ENCODE results near the gene RCSD1.

Gene RCSD1

DNA sequence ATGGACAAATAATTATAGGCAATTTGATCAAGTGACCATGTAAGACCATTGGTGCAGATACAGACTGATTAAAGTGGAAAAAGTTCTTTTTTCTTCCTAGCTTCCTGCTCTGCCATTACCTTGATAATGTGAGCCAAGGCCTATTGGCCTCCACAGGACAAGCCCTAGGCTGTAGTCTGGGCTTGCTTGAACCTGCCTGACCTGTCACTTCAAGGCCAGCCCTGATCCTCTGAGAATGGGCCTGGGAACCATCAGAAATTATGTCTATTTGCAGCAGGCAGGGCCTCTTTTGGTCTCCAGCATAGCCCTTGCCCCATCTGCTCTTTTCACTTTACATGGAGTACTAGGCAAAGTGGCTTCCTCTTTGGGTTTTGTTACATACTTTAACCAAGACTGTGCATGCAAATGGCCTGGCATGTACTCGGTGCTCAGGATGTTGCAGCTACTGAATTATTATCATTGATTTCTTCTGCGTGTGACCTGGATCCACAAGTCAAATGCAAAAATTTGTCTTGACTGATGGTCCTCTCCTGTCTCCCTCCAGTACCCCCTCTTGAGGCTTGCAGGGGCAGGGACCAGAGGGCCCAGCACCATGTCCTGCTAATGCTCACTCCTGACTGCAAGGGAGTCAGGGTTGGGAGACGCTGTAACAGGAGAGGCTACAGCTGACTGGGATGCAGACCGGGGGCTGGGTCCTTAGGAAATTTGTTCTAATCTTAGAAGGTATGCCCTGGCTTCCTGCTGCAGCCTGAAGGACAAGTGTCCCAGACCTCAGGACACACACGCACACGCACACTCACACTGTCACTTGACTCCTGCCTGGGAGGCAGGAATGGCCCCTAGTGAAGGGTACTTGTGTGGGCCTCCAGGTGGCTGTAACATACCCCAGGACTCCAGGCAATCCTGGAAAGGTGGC, 39.4 kb downstream of the RCSD1 start:
- DNase-seq (ENCODE audit: low spot score): no peak

DNA sequence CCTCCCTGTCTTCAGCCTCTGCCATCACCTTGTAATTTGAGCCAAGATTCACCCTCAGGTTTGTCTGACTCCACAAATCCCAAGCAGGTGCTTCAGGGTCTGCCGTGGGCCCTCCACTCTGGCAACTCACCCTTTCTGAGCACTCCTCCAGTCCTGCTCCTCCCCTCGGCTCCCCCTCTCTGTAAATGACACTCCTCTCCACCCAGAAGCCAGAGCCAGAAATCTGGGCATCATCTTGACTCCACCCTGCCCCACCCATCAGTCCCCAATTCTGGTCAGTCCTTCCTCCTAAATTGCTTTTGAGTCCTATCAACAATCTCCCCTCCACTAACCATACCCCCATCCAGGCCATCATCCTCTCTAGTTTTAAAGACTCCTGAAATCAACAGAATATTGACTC, 40.5 kb downstream of the RCSD1 start:
- no peak for DNase-seq (ENCODE audit: low spot score)

DNA sequence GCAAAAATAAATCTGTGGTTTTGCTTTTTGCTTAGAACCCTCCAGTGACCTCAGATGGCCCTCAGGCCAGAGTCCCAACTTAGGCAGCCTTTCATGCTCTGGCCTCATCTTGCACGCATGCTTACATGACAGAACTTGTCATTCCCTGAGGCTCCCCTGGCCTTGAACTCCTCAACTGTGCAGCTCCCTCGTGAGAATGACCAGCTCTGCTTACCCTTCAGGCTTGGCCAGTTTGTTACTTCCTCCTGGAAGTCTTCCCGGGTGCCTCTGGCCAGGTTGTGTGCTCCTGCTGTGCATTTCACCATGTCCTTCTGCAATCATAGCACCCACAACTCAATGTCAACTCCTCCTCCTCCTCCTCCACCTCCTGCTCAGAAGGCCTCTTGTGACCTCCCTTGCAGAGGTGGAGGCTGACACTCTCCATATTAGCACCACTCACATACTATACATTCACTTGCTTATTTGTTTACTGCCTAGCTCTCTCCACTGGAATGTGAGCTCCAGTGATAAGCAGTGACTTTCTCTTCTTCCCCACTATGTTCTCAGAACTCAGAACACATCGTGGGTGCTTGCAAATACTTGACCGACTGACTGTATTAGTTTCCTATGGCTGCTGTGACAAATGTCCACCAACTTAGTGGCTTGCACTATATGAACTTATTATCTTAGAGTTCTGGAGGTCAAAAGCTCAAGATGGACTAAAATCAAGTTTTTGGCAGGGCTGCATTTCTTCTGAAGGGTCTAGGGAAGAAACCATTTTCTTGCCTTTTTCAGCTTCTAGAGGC, 41.9 kb downstream of the RCSD1 start:
- no peak for DNase-seq (ENCODE audit: low spot score)

DNA sequence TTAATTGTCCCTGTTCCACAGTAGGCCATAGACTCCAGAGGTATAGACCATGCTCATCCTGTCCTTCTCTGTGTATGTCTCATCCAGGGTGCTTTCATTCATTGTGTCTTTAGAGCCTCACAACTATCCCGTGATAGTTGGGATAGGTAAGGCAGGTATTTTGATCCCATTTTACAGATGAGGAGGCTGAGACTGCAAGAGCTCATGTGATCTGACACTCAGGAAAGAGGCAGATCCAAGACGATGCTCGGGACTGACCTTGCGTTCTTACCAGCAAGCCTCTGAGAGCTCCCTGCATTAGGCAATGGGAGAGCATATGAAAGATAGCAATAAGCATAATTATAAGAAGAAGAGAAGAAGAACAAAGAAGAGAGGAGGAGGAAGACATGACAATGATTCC, 42.8 kb downstream of the RCSD1 start:
- no peak for DNase-seq (ENCODE audit: low spot score)

DNA sequence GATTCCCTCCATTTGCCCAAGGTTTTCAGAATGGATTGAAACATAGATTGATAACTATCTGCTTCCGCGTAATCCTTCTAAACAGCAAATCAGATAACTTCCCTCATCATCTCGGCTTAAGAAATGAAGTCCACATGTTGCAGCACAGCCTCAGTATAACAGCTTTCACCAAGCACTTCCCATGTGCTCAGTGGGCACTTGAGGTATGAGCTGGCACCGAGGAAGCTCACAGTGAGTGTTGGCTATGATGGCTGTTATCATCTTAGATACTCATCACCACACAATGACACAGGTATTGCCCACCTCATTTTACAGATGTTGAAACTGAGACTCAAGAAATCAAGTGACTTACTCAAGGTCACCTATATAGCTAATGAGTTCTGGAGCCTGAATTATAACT, 43.2 kb downstream of the RCSD1 start:
- no peak for DNase-seq (ENCODE audit: low spot score)

DNA sequence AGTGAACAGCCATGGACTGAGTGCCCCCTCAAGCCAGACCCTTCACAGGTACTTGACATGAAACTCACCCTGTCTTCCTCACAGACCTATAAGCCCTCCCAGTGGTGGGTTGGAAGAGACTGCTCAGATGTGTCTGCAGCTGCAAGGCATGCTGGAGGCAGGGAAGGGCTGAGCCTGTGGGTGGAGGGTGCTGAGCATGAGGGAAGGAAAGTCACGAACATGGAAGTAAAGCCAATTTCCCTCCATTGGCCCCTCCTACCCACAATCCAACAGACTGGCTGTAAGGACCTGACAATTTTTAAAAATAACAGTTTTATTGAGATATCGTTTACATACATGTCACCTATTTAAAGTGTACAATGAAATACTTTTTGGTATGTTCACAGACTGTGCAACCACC, 44.1 kb downstream of the RCSD1 start:
- no peak for DNase-seq (ENCODE audit: low spot score)

DNA sequence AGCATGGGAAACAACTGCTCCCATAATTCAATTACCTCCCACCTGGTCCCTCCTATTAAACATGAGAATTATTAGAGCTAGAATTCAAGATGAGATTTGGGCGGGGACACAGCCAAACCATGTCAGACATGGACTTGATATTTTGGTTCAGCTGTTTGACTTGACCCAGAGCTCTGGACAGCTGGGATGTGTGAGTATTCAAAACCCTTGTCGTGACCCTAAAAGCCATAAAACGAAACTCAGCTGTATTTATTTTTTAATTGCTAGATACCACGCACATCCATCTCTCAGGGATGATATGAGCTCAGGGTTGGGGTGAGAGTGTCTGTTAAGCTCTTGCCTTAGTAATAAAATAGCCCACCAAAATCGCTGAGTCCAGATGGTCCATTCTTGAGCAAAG, 45.4 kb downstream of the RCSD1 start:
- no peak for DNase-seq (ENCODE audit: low spot score)

DNA sequence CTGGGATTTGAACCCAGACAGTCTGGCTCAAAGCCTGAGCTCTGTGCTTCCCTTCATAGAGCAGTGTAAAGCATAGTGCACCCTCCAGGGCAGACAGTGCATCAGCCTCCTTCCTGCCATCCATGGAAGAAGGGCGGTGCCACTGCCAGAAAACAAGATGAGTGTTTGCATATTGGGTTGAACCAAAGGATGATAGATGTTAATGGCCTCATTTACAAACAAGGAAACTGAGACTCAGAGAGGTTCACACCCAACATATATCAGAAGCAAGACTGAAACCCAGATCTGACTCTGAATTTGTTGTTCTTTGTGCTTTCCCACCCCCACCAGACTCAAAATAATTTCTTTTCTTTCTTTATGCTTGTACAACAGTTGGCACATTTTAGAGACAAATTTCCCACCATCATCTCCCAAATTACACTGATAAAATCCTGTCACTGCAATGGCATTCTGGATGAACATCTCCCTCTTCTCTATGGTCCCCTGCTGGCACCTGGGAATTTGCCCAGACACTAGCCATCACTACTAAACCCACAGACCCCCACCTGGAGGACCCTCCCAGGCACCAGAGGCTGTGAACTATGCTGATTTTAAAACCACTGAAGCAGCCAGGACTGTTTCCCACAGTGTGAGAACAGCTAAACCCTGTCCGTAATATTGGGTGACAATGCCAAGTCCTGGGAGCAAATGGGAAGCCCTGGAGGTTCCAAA, 46.3 kb downstream of the RCSD1 start:
- DNase-seq (ENCODE audit: low spot score): no peak

DNA sequence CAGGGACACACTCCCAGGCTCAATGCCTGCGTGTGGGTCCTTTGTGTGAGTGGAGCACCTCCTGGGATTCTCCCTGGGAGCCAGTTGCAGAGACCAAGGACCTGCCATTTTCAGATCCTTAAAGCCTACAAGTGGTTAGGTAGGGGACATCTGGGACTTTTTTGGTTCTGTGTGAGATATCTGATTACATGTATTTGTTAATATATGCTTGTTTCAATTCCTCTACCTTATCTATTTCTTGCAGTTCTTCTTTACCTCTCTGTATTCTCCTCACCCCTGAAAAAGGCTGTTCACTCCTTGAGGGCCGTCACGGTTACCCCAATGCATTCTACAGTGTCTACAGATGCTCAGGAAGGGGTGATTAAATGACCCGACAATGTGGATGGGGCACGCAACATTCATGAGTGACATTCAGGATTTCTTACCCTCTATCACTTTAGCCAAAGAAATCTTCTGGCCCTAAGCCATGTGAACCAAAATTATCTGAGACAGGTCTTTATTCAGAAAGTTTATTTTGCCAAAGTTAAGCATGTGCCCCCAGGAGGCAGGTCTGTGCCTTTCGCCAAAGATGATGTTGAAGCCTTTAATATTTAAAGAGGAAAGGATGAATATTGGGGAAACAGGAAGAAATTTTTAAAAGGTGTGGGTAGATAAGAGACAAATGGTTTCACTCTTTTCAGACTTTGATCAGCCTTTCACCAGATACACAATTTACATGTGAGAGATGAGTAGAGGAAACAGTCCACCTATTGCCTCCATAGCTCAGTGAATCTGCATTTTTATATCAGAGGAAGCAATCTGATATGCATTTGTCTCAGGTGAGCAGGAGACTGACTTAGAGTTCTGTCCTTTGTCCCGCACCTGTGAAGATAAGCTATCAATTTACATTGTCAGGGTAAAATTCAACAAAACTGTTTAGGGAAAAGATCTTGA, 47.1 kb downstream of the RCSD1 start:
- DNase-seq (ENCODE audit: low spot score): no peak

DNA sequence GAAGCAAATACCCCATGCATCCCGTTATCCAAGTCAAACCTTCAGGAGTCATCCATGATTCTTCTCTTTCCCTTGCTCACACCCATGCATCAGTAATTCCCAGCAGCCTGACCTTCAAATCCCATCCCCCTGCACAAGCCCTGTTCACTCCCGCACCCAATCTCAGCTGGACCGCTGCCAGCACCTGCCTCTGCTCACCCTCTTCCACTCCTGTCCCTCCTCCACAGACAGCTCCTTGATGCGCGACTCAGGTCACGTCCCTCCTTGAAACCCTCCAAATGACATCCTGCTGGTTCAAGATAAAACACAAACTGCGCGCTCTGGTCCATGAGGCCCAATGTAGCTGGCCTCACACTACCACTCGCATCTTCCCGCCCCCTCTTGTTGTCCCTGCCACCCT, 48.4 kb downstream of the RCSD1 start:
- no peak for DNase-seq (ENCODE audit: low spot score)

DNA sequence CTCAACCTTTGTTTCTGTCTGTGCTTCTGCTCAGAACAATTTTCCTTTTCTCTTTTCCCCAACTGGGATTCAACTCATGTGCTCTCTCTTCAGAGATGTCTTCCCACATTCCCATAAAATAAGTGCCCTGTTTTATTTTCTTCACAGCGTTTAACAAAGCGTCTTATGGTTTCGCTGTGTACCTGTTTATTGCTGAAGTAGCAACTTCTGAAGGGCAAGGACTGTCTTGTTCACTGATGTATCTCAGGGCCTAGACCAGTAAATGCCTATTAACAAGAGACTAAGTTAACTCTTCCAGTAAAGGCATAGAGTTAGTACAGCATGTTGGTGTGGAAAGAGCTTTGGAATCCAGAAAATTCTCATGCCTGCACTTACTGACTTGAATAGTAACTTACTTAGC, 48.8 kb downstream of the RCSD1 start:
- no peak for DNase-seq (ENCODE audit: low spot score)

DNA sequence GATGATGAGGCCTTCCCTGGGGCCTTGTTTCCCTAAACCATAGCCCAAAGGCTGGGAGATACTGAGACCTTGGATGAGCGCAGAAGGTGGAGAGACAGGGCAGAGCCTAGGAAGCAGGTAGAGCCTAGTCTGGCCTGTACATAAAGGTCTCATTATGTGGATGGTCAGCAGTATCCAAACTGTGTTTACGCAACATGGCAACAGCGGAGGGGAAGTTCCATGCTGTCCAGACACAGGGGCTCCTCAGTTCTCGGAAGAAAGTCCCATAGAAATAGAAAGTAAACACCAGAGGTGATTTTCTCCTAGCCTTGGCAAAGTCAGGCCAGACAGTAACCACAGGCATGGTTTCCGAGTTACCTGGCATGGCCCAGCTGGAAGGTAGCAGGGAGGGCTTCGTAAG, 49.7 kb downstream of the RCSD1 start:
- DNase-seq (ENCODE audit: low spot score): no peak

DNA sequence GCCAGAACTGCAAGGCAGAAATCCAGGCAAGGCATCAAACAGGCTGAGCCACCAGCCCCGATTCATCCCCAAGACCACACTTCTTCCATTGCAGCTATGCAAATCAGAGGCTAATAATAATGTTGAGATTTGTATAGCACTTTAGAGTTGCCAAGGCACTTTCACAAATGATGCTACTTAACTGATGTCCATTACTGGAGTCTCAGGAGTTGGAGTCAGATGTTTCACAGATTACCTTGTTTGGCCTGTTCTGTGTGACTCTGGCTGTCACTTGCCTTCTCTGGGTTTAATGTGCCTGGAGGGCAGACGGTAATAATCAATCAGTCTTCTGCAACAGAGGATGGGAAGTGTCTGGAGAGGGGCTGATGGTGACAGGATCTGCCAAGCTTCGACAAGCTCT, 51.0 kb downstream of the RCSD1 start:
- no peak for DNase-seq (ENCODE audit: low spot score)

DNA sequence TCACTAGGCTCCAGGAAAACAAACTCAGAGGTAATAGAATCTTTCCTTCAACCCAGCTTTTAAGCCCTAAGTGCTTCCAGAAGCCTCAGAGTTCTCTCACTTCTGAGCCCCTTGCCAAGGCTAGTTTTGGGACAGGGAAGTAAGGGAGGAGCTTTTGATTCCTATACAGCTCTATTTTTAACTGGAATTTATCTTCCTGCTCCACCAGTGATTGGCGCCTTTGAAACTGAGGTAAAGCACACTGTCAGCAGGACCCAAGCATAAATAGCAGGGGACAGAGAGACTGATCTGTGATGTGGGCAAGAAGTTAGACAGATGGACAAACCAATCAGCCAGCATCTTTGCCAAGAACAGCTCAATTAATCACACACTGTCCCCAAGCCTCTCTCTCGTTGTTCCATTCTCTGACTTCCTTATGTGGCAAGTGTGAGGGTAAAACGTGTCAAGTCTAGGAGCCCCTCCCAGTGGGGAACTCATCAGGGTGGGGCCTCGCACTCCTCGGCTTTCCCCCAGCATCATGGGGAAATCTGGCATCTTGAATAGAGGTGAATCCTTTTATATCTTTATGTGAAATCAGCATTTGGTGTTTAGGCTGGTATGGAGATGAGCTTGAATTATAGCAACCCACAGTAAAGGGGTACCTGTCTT, 51.5 kb downstream of the RCSD1 start:
- DNase-seq (ENCODE audit: low spot score): no peak

DNA sequence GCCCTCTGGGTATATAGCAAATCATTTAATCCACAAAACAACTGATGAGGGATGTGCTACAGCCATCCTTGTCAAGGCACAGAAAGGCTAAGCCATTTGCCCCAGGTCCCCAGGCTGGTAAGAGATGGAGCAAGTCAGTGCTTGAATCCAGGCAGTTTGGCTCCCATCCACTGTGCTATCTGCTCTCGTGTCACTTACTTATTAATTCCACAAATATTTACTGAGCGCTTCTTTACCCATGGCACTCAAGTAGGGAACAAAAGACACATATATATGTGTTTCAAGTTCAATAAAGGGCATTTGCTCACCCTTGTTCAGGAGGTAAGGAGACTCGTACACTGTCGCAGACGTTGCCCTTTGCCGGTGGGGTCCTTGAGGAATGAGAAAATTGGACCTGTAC, 53.2 kb downstream of the RCSD1 start:
- DNase-seq (ENCODE audit: low spot score): no peak

DNA sequence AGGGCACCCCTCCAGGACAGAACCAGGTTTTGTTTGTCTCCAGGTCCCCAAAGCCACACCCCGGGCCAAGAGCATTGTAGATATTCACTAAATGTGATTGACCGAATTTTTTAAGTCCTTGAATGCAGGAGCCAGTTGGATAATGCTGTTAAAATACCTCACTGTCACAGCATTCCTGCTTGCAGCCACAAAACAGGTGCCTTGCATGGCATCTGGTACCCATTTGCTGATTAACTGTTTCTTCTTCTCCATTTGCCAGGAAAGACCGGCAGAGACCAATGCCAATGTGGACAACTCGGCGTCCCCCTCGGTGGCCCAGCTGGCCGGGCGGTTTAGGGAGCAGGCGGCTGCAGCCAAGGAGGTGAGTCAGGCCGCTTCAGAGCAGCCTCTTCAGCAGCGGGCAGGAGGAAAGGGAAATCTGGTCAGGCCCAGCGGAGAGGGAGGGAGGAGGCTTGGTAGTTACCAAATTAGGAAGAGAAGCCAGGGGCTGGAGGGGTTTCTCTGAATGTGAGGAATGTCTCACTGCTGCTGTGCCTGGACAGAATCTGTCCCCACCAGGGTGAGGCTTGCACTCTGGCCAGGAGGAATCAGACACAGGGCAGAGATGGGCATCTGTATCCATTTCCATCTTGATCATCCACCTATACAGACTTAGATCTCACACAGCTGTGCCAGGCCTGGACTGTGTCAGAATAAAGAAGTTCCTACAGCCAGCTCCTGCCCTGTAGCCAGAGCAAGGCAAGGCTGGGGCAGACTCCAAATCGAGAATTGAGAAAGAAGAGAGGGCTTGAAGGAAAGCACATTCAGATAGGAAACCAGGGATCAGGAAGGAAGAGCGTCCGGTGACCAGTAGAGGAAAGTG, 53.8 kb downstream of the RCSD1 start:
- peak; percentile 70 for DNase-seq (ENCODE audit: low spot score)

DNA sequence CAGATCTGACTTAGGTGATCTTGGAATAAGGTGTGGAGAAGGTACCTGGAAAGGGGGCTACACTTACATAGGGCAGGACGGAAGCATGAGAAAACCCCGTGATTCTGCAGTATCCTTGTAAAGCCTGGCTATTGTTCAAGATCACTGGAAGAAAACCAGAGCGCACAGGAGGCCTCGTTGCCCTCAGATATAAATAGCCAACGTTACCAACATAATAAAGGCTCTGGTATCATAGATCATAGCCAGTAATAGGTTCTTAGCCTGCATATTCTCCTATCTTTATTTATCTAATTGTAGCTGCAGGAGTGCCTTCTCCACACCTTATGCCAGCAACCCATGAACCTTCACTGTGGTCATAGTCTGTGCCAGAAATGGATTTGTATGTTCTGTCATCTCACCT, 55.8 kb downstream of the RCSD1 start:
- no peak for DNase-seq (ENCODE audit: low spot score)

DNA sequence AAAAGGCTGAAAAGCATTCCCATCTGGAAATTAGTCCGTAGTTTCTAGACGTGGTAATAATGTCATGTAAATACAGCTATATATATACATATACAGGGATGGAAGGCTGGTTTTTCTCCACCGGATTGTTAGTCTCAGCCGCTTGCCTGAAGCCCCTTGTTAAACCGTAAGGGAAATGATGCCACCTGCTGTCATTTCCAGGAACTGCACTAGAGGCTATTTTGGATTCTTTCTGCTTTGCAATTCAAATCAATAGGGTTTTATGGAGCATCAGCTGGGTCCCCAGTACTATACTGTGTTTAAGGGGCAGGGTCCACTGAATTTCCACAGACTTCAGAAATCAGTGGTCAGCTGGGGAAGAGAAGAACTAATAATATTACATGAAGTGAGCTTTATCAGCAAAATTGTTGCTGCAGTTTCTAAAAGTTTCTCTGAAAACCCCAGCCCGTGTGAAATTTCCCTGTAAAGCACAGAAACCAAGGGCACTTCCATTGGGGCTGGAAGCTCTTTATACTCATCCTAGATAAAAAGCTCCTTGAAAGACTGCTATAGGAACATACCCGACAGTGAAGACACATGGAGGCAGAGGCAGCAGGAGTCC, 58.0 kb downstream of the RCSD1 start:
- peak; percentile 73 for DNase-seq (ENCODE audit: low spot score)

DNA sequence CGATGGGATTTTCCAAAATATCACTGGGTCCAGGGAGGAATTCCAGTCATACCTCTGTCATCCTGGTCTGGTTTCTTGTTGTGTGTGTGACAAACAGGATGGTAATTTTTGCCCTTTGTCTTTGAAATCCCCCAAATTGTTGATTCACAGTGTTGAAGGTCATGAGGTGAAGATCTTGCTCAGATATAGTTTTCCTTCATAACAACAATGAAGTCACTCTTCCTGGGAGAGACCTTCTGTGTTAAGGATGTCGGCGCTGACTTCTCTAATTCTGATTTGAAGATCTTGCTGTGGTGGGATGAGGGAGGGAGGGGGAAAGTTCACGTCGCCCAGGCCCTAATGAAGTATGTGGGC, 59.5 kb downstream of the RCSD1 start:
- DNase-seq (ENCODE audit: low spot score): no peak

DNA sequence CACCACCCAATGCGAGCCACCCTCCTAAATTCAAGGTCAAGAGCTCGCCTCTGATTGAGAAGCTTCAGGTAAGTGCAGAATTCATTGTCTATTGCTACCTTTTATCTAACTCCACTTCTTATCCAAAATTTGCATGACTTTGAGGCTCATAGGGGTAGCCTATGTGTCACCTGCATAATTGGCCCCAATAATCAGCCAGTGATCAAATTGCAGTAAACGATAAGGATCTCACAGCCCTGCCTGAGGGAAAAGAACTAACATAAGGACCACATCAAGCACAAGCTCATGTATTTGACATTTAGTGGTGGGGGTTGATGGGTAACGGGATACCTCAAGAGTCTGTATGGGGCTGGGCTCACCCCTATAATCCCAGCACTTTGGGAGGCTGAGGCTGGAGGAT, 60.0 kb downstream of the RCSD1 start:
- no peak for DNase-seq (ENCODE audit: low spot score)
